PC-9 (cell line): ENCODE measurements around the gene UNCX.

ENCODE experiments used
- CTCF ChIP-seq: fragments of 200-600 bp; sonication (generic); conservative IDR thresholded peaks from 2 replicates; pipeline ENCODE4 v1.6.1; 2017; ENCODE audit warnings: mixed run types, antibody characterized with exemption, mild to moderate bottlenecking, moderate library complexity
- EZH2 ChIP-seq: fragments of 200-600 bp; sonication (generic); IDR thresholded peaks from 2 replicates; pipeline ENCODE4 v1.8.0; 2017; ENCODE audit warnings: antibody characterized with exemption, low read depth

GRCh38 chr7:1238450-1238882 is 5.8 kb downstream of the UNCX start:
- TF ChIP-seq CTCF = no peak
- TF ChIP-seq EZH2 = no peak
